Heart left ventricle (tissue), 16 donors: Measurements from ENCODE around the gene ABTB2. TPM values are rescaled to one million over a fixed set of nuclear protein-coding genes. Genes with fewer than 3 reads are reported as not detected.

Experiments used
- ATAC-seq, 4 donors: fragments of 200-7000 bp; cut with Tn5 transposase; one replicate each; pipeline ENCODE4 v1.9.1; 2020 to 2022; ENCODE audit warnings: moderate library complexity in 4 of 4, mild to moderate bottlenecking in 3 of 4, moderate number of reproducible peaks in 1 of 4
- DNase-seq, 5 donors: peaks; one replicate each; pipeline ENCODE4 v3.0.0-alpha.2; 2020
- H3K27ac ChIP-seq, 12 donors: fragments of 200-600 bp; sonication (generic) in 4 of 12; one replicate each; pipeline versions ENCODE4 v1.5.0 to v1.8.0; 2016 to 2022; ENCODE audit warnings: mild to moderate bottlenecking in 2 of 12
- H3K27me3 ChIP-seq, 9 donors: fragments of 200-600 bp; sonication (generic) in 2 of 9; one replicate each; pipeline versions ENCODE4 v1.5.1 to v1.8.0; 2016 to 2022; ENCODE audit warnings: mild to moderate bottlenecking in 3 of 9
- H3K36me3 ChIP-seq, 9 donors: fragments of 200-600 bp; sonication (generic) in 2 of 9; one replicate each; pipeline versions ENCODE4 v1.5.0 to v1.8.0; 2018 to 2022; ENCODE audit warnings: mild to moderate bottlenecking in 2 of 9
- H3K4me1 ChIP-seq, 12 donors: fragments of 200-600 bp; sonication (generic) in 4 of 12; one replicate each; pipeline versions ENCODE4 v1.5.0 to v1.8.0; 2016 to 2022; ENCODE audit warnings: mild to moderate bottlenecking in 3 of 12
- H3K4me3 ChIP-seq, 12 donors: fragments of 200-600 bp; sonication (generic) in 4 of 12; one replicate each; pipeline versions ENCODE4 v1.5.0 to v1.8.0; 2017 to 2022; ENCODE audit warnings: mild to moderate bottlenecking in 9 of 12, moderate library complexity in 4 of 12
- H3K9me3 ChIP-seq, 12 donors: fragments of 200-600 bp; sonication (generic) in 4 of 12; one replicate each; pipeline versions ENCODE4 v1.5.0 to v1.8.0; 2016 to 2022; ENCODE audit warnings: mild to moderate bottlenecking in 1 of 12
- CTCF ChIP-seq, 12 donors: fragments of 200-600 bp; sonication (generic) in 4 of 12; IDR thresholded peaks; one replicate each; pipeline versions ENCODE4 v1.5.0 to v1.8.0; 2018 to 2022; ENCODE audit warnings: antibody characterized with exemption in 12 of 12, mild to moderate bottlenecking in 5 of 12
- POLR2A ChIP-seq, 2 donors: fragments of 450-650 bp; IDR thresholded peaks; one replicate each; pipeline ENCODE4 v1.6.1; 2017; ENCODE audit warnings: antibody characterized with exemption in 2 of 2, mild to moderate bottlenecking in 2 of 2, moderate library complexity in 2 of 2
- WGBS, 4 donors: extraction: QIAGEN DNeasy Blood & Tissue Kit in 2 of 4; methylation state at CpG; one replicate each; pipeline versions ENCODE4 v1.1.5 to v1.1.7; 2013 to 2018; 5-methylcytosine and 5-hydroxymethylcytosine counted together
- intact Hi-C, 10 donors: fragments of 100-400 bp; cut with DNase I; formaldehyde crosslinking; loops; one replicate each; pipeline versions ENCODE4 v1.11.1 to v1.14.2; 2022
- polyA plus RNA-seq, 2 donors: library from polyadenylated mRNA; stranded (reverse); fragments of 200-250 nt; gene quantifications; one replicate each; pipeline ENCODE4 v1.2.3, GENCODE V29; 2013
- total RNA-seq, 9 donors: library from RNA; depleted of rRNA in 2 of 9; stranded (reverse); fragments of >200 nt in 2 of 9; fragmentation: NEBNext Ultra II Directional in 3 of 9; extraction: Animal tissue kit (Norgen Biotek cat#: 25700) in 3 of 9; gene quantifications; one replicate each; pipeline versions ENCODE4 v1.1.0 to v1.2.4, GENCODE V29; 2016 to 2023
- donor health status: ischemic (EF 13 %, LVEDD 7.1; RV severe dilation, severe dysfunction).
- donor health status: healthy with polysubstance abuse.
- donor health status: DM: no; HTN: yes; CAD: no.
- donor health status: DM: no; HTN: no; CAD: no.
- donor health status: ischemic (EF 25% LVEDD 6.9; RV normal size, moderate dysfunction).
- donor health status: ischemic (EF 25% LVEDD 5.7; RV mildly dilated, moderate dysfunction).
- donor health status: healthy.
- donor health status: DM: yes; HTN: yes; CAD: no.
- donor health status: ischemic (EF 35%, LVEDD 5.7; RV mildly dilated, moderate dysfunction).
- donor health status: nonischemic (EF 11% LVEDD 7.7; RV severe dilation, severe dysfunction).
- donor health status: DM: yes; HTN: yes; CAD: no.
- donor health status: PGD.
- donor health status: ischemic (EF 29% LVEDD 5.4; RV normal size, mild dysfunction).
- donor health status: nonischemic (EF 23%, LVEDD 6.1; RV moderate dilation, normal function).

ABTB2 gene
- total and polyA plus RNA-seq, 11 donors = 3.3 to 27.1 (median 12.5) TPM

GRCh38 chr11:34239465-34240149 lies 118.2 kb downstream of the ABTB2 start:
- 84 to 88% (median 85%) methylated on average over 4 to 5 of the region's 5 CpGs for WGBS, 4 donors
- intact Hi-C loops = loop anchor here in 1 of 10 donors (10.0 kb wide), 1 partner anchor 115 kb away; the partner anchor contains the start of gene ABTB2
- TF ChIP-seq POLR2A (IDR thresholded peaks at IDR 0.05) (no peak), CTCF (IDR thresholded peaks at IDR 0.05) (no peak)
- Histone ChIP-seq H3K4me1 (peaks cover 0 to 36% (median 19%) of the 10 kb centered on the region in 12 donors), H3K36me3 (no peaks in the 10 kb centered on the region), H3K4me3 (no peak overlapping the region), H3K9me3 (no peaks in the 10 kb centered on the region), H3K27me3 (no peaks in the 10 kb centered on the region), H3K27ac (no peak overlapping the region)
- ATAC-seq (no peak), DNase-seq (no peak)

- intact Hi-C loops = no loop called here
- WGBS, 4 donors = 74 to 88% (median 78%) methylated on average over 5 to 6 of the region's 6 CpGs
- H3K9me3 ChIP-seq = no peaks in the 10 kb centered on the region
- no peaks in the 10 kb centered on the region for H3K27me3 ChIP-seq
- peaks cover 0 to 30% (median 16%) of the 10 kb centered on the region in 12 donors for H3K4me1 ChIP-seq
- no peaks in the 10 kb centered on the region for H3K36me3 ChIP-seq
- ATAC-seq = peak in 1 of 4 donors; percentile 44
- no peak overlapping the region for H3K4me3 ChIP-seq
- TF ChIP-seq CTCF (IDR thresholded peaks at IDR 0.05) = no peak
- no peak for TF ChIP-seq POLR2A (IDR thresholded peaks at IDR 0.05)
- no peak overlapping the region for H3K27ac ChIP-seq
- no peak for DNase-seq
Observed at GRCh38 chr11:34238966-34239365, 118.8 kb downstream of the ABTB2 start.

GRCh38 chr11:34238533-34238932 lies 119.3 kb downstream of the ABTB2 start:
- TF ChIP-seq CTCF (IDR thresholded peaks at IDR 0.05) (no peak), POLR2A (IDR thresholded peaks at IDR 0.05) (no peak)
- H3K9me3 ChIP-seq = no peaks in the 10 kb centered on the region
- peak in 1 of 4 donors; percentile 30 for ATAC-seq

GRCh38 chr11:34236572-34236971 lies 121.2 kb downstream of the ABTB2 start:
- Histone ChIP-seq H3K27me3 (no peaks in the 10 kb centered on the region), H3K9me3 (no peaks in the 10 kb centered on the region), H3K36me3 (no peaks in the 10 kb centered on the region), H3K4me3 (no peak overlapping the region), H3K27ac (no peak overlapping the region), H3K4me1 (peaks cover 0 to 8% (median 0%) of the 10 kb centered on the region in 12 donors)
- TF ChIP-seq CTCF (IDR thresholded peaks at IDR 0.05) (no peak), POLR2A (IDR thresholded peaks at IDR 0.05) (no peak)
- ATAC-seq = no peak
- no peak for DNase-seq
- intact Hi-C loops = no loop called here
- WGBS, 4 donors = 53 to 76% (median 68%) methylated on average over 9 of the region's 9 CpGs

More at GRCh38 chr11:34238533-34238932, 119.3 kb downstream of the ABTB2 start:
- no peak overlapping the region for H3K4me3 ChIP-seq
- peaks cover 0 to 25% (median 12%) of the 10 kb centered on the region in 12 donors for H3K4me1 ChIP-seq
- no peaks in the 10 kb centered on the region for H3K36me3 ChIP-seq
- no peak for DNase-seq
- intact Hi-C loops = no loop called here
- H3K27me3 ChIP-seq = no peaks in the 10 kb centered on the region
- 86 to 91% (median 87%) methylated on average over 10 to 11 of the region's 11 CpGs for WGBS, 4 donors
- H3K27ac ChIP-seq = no peak overlapping the region
